Glutamatergic neuron (in vitro differentiated cells): ENCODE measurements around the gene ANXA2R. TPM values are rescaled to one million over a fixed set of nuclear protein-coding genes. Genes with fewer than 3 reads are reported as not detected.
A peak's percentile ranks its signal among the peaks of the same experiment; 100 is the strongest.

Source experiments
- DNase-seq: peaks from one replicate; pipeline ENCODE4 v3.0.0; 2022
- H3K27ac Mint-ChIP-seq: one replicate; pipeline ENCODE4 v1.8.0; 2020; ENCODE audit warnings: mild to moderate bottlenecking, mixed read lengths, inconsistent platforms; ENCODE audit not compliant: unreplicated experiment
- H3K27me3 Mint-ChIP-seq: one replicate; pipeline ENCODE4 v1.8.0; 2020; ENCODE audit warnings: mild to moderate bottlenecking, moderate library complexity, mixed read lengths, inconsistent platforms; ENCODE audit not compliant: unreplicated experiment
- H3K36me3 Mint-ChIP-seq: one replicate; pipeline ENCODE4 v1.8.0; 2020; ENCODE audit warnings: mild to moderate bottlenecking, mixed read lengths, inconsistent platforms; ENCODE audit not compliant: unreplicated experiment
- H3K4me1 Mint-ChIP-seq: one replicate; pipeline ENCODE4 v1.8.0; 2020; ENCODE audit warnings: mild to moderate bottlenecking, low read depth, mixed read lengths, inconsistent platforms; ENCODE audit not compliant: unreplicated experiment
- H3K4me3 Mint-ChIP-seq: one replicate; pipeline ENCODE4 v1.8.0; 2020; ENCODE audit warnings: mild to moderate bottlenecking, mixed read lengths, inconsistent platforms; ENCODE audit not compliant: unreplicated experiment
- H3K9me3 Mint-ChIP-seq: one replicate; pipeline ENCODE4 v1.8.0; 2020; ENCODE audit warnings: mild to moderate bottlenecking, moderate library complexity, mixed read lengths, inconsistent platforms; ENCODE audit not compliant: unreplicated experiment
- CTCF ChIP-seq: fragments of 200-600 bp; sonication (generic); IDR thresholded peaks from one replicate; pipeline ENCODE4 v1.5.0; 2021; ENCODE audit not compliant: partially characterized antibody, unreplicated experiment
- total RNA-seq: library from RNA; stranded (reverse); fragmentation: NEBNext Ultra II Directional; extraction: Animal tissue kit (Norgen Biotek cat#: 25700); gene quantifications from one replicate; pipeline ENCODE4 v1.2.1, GENCODE V29; 2021; ENCODE audit not compliant: unreplicated experiment

Gene ANXA2R
- total RNA-seq, 1 donor from 2014 or later, result 1.6 TPM

GRCh38 chr5:43007246-43007910 is 32.7 kb downstream of the ANXA2R start:
- TF ChIP-seq CTCF, result no peak
- H3K27me3 Mint-ChIP-seq, result peaks cover 23% of the 10 kb centered on the region
- peak; percentile 82 for DNase-seq
- peaks cover 15% of the 10 kb centered on the region for H3K4me1 Mint-ChIP-seq
- peak overlapping the region; percentile 97 for H3K4me3 Mint-ChIP-seq
- peaks cover 11% of the 10 kb centered on the region for H3K9me3 Mint-ChIP-seq
- no peaks in the 10 kb centered on the region for H3K36me3 Mint-ChIP-seq
- peak overlapping the region; percentile 89 for H3K27ac Mint-ChIP-seq

GRCh38 chr5:43006424-43007202 is 33.5 kb downstream of the ANXA2R start:
- no peak for DNase-seq
- H3K9me3 Mint-ChIP-seq, result peaks cover 11% of the 10 kb centered on the region
- H3K27me3 Mint-ChIP-seq, result peaks cover 23% of the 10 kb centered on the region
- H3K36me3 Mint-ChIP-seq, result no peaks in the 10 kb centered on the region
- H3K4me1 Mint-ChIP-seq, result peaks cover 15% of the 10 kb centered on the region
- peak overlapping the region; percentile 97 for H3K4me3 Mint-ChIP-seq
- no peak for TF ChIP-seq CTCF
- H3K27ac Mint-ChIP-seq, result no peak overlapping the region

GRCh38 chr5:43005031-43005430 is 35.1 kb downstream of the ANXA2R start:
- no peak for DNase-seq
- H3K27me3 Mint-ChIP-seq, result peaks cover 21% of the 10 kb centered on the region
- H3K9me3 Mint-ChIP-seq, result peaks cover 14% of the 10 kb centered on the region
- no peak for TF ChIP-seq CTCF
- peaks cover 9% of the 10 kb centered on the region for H3K4me1 Mint-ChIP-seq
- H3K27ac Mint-ChIP-seq, result no peak overlapping the region
- no peak overlapping the region for H3K4me3 Mint-ChIP-seq
- H3K36me3 Mint-ChIP-seq, result no peaks in the 10 kb centered on the region

GRCh38 chr5:43001748-43002147 is 38.4 kb downstream of the ANXA2R start:
- peaks cover 12% of the 10 kb centered on the region for H3K27me3 Mint-ChIP-seq
- no peaks in the 10 kb centered on the region for H3K36me3 Mint-ChIP-seq
- no peak overlapping the region for H3K4me3 Mint-ChIP-seq
- DNase-seq, result no peak
- no peak overlapping the region for H3K27ac Mint-ChIP-seq
- H3K9me3 Mint-ChIP-seq, result peaks cover 10% of the 10 kb centered on the region
- H3K4me1 Mint-ChIP-seq, result peaks cover 4% of the 10 kb centered on the region
- no peak for TF ChIP-seq CTCF

GRCh38 chr5:43000914-43001313 is 39.2 kb downstream of the ANXA2R start:
- TF ChIP-seq CTCF, result no peak
- Mint-ChIP-seq H3K27ac (no peak overlapping the region), H3K9me3 (peaks cover 10% of the 10 kb centered on the region), H3K4me1 (peaks cover 4% of the 10 kb centered on the region), H3K4me3 (peak overlapping the region; percentile 69), H3K36me3 (no peaks in the 10 kb centered on the region), H3K27me3 (peaks cover 12% of the 10 kb centered on the region)
- no peak for DNase-seq
